Neural progenitor cell (in vitro differentiated cells): ENCODE measurements around the gene PTPRH.

Source experiments
- CTCF ChIP-seq: fragments of 200-600 bp; sonication (generic); IDR thresholded peaks from 2 replicates; pipeline ENCODE4 v1.5.1; 2017; ENCODE audit warnings: antibody characterized with exemption, mild to moderate bottlenecking
- EZH2 ChIP-seq: fragments of 200-600 bp; sonication (generic); IDR thresholded peaks from 2 replicates; pipeline ENCODE4 v1.6.1; 2017; ENCODE audit warnings: antibody characterized with exemption, mild to moderate bottlenecking, moderate library complexity

DNA sequence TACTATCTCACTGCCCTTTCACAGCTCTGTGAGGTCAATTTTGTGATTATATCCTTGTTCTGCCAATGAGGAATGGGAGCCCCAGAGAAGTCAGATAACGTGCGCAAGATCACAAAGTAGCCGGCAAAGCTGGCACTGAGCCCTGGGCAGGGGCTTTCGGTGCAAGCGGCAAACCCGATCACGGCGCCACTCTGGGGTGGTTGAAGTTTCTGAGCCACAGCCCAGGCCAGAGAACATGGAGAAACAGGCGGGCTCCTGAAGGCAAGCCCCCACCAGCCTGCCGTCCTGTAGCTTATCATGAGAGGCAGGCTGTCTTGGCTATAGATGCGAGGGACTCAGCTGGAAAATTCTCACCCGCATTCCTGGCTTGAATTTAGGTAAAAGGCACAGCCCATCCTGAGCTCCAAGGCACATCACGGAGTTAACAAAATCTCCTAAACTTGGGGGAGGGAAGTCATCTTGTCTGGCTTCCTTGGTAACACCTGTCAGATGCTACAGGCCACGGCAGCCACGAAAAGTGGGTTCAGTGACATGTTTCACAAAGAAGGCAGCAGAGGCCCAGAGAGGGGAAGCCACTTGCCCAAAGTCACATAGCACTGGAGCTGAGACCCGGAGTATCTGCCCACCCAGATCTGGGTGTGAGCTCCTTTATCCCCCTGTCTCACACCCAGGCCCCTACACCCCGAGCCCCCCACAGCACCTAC, 72.8 kb downstream of the PTPRH start:
- no peak for TF ChIP-seq CTCF
- no peak for TF ChIP-seq EZH2
